ENCODE results near the gene ICE1.

Gene ICE1

DNA sequence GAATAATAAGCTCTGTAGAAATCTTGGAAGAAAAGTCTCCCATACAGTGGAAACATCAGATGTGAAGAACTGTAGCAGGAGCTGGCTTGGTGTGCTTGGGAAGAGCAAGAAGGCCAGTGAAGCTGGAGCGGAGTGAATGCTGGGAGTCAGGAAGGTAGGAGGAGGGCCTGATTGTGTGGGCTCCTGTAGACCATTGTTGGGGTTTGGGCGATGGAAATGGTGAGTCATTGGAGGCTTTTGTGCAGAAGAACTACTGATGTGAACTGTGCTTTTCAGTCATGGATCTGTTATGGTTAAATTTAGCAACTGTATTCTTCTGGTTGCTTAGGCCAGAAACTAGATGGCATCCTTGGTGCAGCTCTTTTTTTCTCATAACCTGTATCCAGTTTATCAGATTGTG lies 2.3 kb downstream of the ICE1 start:
- TF ChIP-seq, protein P1, sequence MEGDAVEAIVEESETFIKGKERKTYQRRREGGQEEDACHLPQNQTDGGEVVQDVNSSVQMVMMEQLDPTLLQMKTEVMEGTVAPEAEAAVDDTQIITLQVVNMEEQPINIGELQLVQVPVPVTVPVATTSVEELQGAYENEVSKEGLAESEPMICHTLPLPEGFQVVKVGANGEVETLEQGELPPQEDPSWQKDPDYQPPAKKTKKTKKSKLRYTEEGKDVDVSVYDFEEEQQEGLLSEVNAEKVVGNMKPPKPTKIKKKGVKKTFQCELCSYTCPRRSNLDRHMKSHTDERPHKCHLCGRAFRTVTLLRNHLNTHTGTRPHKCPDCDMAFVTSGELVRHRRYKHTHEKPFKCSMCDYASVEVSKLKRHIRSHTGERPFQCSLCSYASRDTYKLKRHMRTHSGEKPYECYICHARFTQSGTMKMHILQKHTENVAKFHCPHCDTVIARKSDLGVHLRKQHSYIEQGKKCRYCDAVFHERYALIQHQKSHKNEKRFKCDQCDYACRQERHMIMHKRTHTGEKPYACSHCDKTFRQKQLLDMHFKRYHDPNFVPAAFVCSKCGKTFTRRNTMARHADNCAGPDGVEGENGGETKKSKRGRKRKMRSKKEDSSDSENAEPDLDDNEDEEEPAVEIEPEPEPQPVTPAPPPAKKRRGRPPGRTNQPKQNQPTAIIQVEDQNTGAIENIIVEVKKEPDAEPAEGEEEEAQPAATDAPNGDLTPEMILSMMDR (conservative IDR thresholded peaks at IDR 0.05; ENCODE audit: low read length): no peak
- DNase-seq (ENCODE audit: low read depth): no peak

DNA sequence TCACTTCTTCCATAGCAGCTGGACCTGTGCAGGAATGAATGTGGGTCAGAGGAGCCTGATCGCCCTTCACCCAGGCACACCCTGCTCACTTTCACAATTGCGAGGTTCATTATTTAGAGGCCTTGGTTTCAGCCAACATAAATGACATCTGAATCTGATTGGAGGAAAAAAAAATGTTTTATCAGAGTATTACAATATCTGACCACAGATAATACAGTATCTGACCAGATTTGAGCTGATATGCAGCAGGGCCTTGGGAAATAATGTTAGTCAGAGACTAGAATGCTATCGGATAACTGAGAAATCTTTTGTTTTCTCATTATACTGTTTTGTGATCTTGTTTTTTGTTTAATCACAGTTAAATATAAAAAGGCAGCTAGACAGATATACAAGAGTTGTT lies 7.7 kb downstream of the ICE1 start:
- TF ChIP-seq, protein P1 (conservative IDR thresholded peaks at IDR 0.05; ENCODE audit: low read length): no peak
- H3K4me3 ChIP-seq (ENCODE audit: low read length): no peak overlapping the region
- no peak for DNase-seq (ENCODE audit: low read depth)

More for the DNA sequence above, 2.3 kb downstream of the ICE1 start:
- H3K4me3 ChIP-seq (ENCODE audit: low read length): no peak overlapping the region

DNA sequence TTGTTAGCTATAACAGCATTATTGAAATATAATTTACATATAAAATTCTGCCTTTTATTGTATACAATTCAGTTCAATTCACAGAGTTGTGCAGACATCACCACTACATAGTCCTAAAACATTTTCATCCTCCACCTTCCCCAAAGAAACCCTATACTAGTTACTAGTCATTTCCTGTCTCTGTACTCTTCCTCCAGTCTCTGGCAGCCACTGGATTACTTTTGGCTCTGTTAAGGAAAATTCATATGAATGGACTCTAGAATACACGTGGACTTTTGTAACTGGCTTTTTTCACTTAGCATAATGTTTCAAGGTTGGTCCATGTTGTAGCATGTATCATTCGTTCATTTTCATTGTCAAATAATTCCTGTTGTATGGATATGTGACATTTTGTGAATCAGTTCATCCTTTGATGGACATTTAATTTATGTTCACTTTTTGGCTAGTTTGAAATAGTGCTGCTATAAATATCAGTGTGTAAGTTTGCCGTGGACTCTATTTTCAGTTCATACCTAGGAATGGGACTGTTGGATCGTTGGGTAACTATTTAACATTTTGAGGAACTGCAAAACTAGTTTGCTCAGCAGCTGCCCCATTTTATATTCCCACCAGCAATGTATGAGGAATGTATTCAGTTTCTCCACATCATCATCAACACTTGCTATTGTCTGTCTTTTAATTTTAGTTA lies 9.7 kb downstream of the ICE1 start:
- H3K4me3 ChIP-seq (ENCODE audit: low read length): no peak overlapping the region
- TF ChIP-seq, protein P1 (conservative IDR thresholded peaks at IDR 0.05; ENCODE audit: low read length): no peak
- DNase-seq (ENCODE audit: low read depth): peak; percentile 45

DNA sequence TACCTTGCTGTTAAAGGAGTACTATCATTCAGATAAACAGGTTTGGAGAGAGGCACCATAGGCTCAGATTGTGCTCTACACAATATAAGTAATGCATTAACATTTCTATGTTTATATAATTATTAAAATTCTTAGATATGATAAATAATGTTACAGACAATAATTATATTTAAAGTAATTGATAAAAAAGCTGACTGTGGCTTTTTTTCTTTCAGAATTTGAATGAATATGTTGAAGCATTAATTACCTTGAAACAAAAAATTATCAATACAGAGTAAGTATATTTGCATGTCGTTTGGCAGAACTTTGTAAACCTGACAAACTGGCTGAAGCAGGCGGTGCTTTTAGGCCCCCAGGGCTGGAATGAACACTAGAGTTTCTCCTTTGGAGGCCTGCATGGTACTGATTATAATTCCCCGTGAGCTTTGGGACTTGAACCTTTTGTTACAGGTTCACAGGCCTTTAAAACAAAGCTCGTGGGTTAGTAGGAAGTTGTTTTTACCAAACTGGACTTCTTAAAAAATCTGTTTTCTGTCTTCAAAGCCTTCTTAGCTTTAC lies 13.8 kb downstream of the ICE1 start:
- no peak overlapping the region for H3K4me3 ChIP-seq (ENCODE audit: low read length)
- no peak for DNase-seq (ENCODE audit: low read depth)
- TF ChIP-seq, protein P1 (conservative IDR thresholded peaks at IDR 0.05; ENCODE audit: low read length): no peak

DNA sequence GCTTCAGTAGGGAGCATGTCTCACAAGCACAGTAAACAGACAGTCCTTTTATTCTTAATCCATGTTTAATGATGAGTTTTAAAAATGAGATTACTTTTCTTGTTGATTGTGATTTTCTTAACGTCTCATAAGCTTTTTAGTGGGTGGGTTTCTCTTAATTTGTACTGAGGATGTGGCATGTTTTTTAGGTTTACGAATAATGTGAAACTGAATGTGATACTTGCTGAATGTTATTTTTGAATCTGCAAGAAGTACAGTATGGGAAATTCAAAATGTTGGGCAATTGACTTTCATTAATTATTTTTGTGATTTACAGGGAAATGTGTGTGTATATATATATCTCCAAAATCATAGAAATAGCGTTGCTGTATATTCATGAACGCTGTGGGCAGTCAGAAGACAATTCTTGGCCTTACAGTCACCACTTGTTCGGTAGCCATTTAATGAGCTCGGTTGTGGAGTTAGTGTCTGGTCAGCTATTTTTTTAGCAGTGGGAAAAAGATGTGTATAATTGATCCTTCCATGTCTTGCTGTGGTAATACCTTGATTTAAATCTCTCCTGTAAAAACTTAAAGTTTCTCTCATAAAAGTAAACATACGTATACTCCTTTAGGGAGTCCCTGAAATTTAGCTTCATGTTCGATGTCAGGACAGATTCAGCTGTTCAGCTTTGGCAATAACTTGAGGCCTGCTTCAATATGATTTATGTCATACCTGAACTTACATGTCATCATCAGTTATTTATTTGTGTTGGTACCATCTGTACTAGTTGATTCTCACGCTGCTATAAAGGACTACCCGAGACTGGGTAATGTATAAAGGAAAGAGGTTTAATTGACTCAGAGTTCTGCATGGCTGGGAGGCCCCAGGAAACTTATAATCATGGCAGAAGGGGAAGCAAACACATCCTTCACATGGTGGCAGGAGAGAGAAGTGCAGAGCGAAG lies 15.0 kb downstream of the ICE1 start:
- DNase-seq (ENCODE audit: low read depth): no peak
- TF ChIP-seq, protein P1 (conservative IDR thresholded peaks at IDR 0.05; ENCODE audit: low read length): no peak
- no peak overlapping the region for H3K4me3 ChIP-seq (ENCODE audit: low read length)

DNA sequence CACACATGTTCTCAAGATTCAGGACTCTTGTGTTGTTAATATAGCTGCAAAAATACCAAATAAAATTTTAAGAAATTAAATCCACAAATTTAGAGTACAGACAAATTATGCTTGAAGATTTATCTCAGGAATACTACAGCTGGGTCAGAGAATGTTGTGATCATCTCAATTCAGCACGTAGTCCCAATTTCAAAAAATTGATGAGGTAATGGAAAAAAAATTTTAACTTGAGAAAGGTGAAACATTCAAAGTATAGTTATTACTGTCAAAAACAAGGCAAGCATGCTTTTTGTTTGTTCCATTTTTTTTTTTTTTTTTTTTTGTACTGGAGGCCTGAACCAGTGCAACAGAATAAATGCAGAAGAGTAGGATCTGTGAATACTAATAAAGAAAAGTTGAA lies 29.4 kb downstream of the ICE1 start:
- TF ChIP-seq, protein P1 (conservative IDR thresholded peaks at IDR 0.05; ENCODE audit: low read length): no peak
- DNase-seq (ENCODE audit: low read depth): no peak
- H3K4me3 ChIP-seq (ENCODE audit: low read length): no peak overlapping the region
